Measurements from ENCODE around the gene KCNAB1. TPM values are rescaled to one million over a fixed set of nuclear protein-coding genes. Genes with fewer than 3 reads are reported as not detected.

KCNAB1 gene
- total and polyA plus RNA-seq, 2 donors (not counting 1 experiment from before 2014, with no cell fraction given) = not detected

GRCh38 chr3:156201411-156202405 is 81.3 kb downstream of the KCNAB1 start:
- DNase-seq (no peak), ATAC-seq (ENCODE audit: low read depth) (no peak)
- CTCF ChIA-PET = no interaction called here
- H3K9me3 Mint-ChIP-seq (ENCODE audit: insufficient read depth) = no peaks in the 10 kb centered on the region
- Histone ChIP-seq H3K4me2 (replicated peaks; ENCODE audit: low read depth, low read length, poor library complexity, severe bottlenecking) (no peak overlapping the region), H3K27ac (ENCODE audit: low read length in 2 of 2) (no peak overlapping the region), H3K4me1 (ENCODE audit: control insufficient read depth in 2 of 2, insufficient read depth in 2 of 2, low read length in 2 of 2) (no peaks in the 10 kb centered on the region), H3K9ac (ENCODE audit: low read length) (no peak overlapping the region), H4K20me1 (ENCODE audit: control insufficient read depth, insufficient read depth, low read length, poor library complexity, severe bottlenecking) (no peaks in the 10 kb centered on the region), H3K4me3 (ENCODE audit: control extremely low read depth in 1 of 5, extremely low read depth in 1 of 5, insufficient read depth in 1 of 5, low read depth in 2 of 5, low read length in 4 of 5) (no peak overlapping the region), H3K9me3 (ENCODE audit: control extremely low read depth in 1 of 3, control insufficient read depth in 2 of 3, insufficient read depth in 1 of 3, low read length in 2 of 3) (peaks cover 0 to 6% (median 0%) of the 10 kb centered on the region in 3 donors), H3K79me2 (ENCODE audit: control insufficient read depth, insufficient read depth, low read length) (no peaks in the 10 kb centered on the region), H3K27me3 (replicated peaks in 1 of 4; ENCODE audit: control extremely low read depth in 1 of 4, control insufficient read depth in 3 of 4, insufficient read depth in 4 of 4, low read length in 3 of 4) (peaks cover 0 to 5% (median 2%) of the 10 kb centered on the region in 4 experiments), H3K36me3 (replicated peaks in 1 of 2; ENCODE audit: control extremely low read depth in 1 of 2, control insufficient read depth in 1 of 2, extremely low read depth in 1 of 2, insufficient read depth in 2 of 2, low read length in 1 of 2) (no peaks in the 10 kb centered on the region), H2AFZ (ENCODE audit: insufficient read depth, low read depth, low read length, poor library complexity, severe bottlenecking) (no peak overlapping the region)
- H3K27me3 Mint-ChIP-seq = peaks cover 30% of the 10 kb centered on the region
- H3K4me1 Mint-ChIP-seq = no peaks in the 10 kb centered on the region
- WGBS (ENCODE audit: insufficient coverage) = 100% methylated on average over 7 of the region's 8 CpGs
- no peak for TF ChIP-seq CTCF (IDR thresholded peaks at IDR 0.05)
- intact Hi-C loops (cut with micrococcal nuclease) = no loop called here
- POLR2A ChIA-PET = no interaction called here
- no peak overlapping the region for H3K27ac Mint-ChIP-seq
- no peak overlapping the region for H3K4me3 Mint-ChIP-seq

- H3K4me3 Mint-ChIP-seq = no peak overlapping the region
- H3K27ac ChIP-seq (ENCODE audit: low read length in 2 of 2) = no peak overlapping the region
- intact Hi-C loops (cut with micrococcal nuclease) = no loop called here
- H3K9ac ChIP-seq (ENCODE audit: low read length) = no peak overlapping the region
- no peaks in the 10 kb centered on the region for H3K9me3 Mint-ChIP-seq (ENCODE audit: insufficient read depth)
- H3K4me2 ChIP-seq (replicated peaks; ENCODE audit: low read depth, low read length, poor library complexity, severe bottlenecking) = no peak overlapping the region
- H3K27me3 Mint-ChIP-seq = peaks cover 25% of the 10 kb centered on the region
- H3K27ac Mint-ChIP-seq = no peak overlapping the region
- no peaks in the 10 kb centered on the region for H3K4me1 Mint-ChIP-seq
- peaks cover 0 to 14% (median 1%) of the 10 kb centered on the region in 4 experiments for H3K27me3 ChIP-seq (replicated peaks in 1 of 4; ENCODE audit: control extremely low read depth in 1 of 4, control insufficient read depth in 3 of 4, insufficient read depth in 4 of 4, low read length in 3 of 4)
- no peaks in the 10 kb centered on the region for H3K36me3 ChIP-seq (replicated peaks in 1 of 2; ENCODE audit: control extremely low read depth in 1 of 2, control insufficient read depth in 1 of 2, extremely low read depth in 1 of 2, insufficient read depth in 2 of 2, low read length in 1 of 2)
- no peak for ATAC-seq (ENCODE audit: low read depth)
- H3K4me1 ChIP-seq (ENCODE audit: control insufficient read depth in 2 of 2, insufficient read depth in 2 of 2, low read length in 2 of 2) = no peaks in the 10 kb centered on the region
- POLR2A ChIA-PET = no interaction called here
- H2AFZ ChIP-seq (ENCODE audit: insufficient read depth, low read depth, low read length, poor library complexity, severe bottlenecking) = no peak overlapping the region
- no peaks in the 10 kb centered on the region for H3K79me2 ChIP-seq (ENCODE audit: control insufficient read depth, insufficient read depth, low read length)
- H4K20me1 ChIP-seq (ENCODE audit: control insufficient read depth, insufficient read depth, low read length, poor library complexity, severe bottlenecking) = no peaks in the 10 kb centered on the region
- CTCF ChIA-PET = no interaction called here
- no peak overlapping the region for H3K4me3 ChIP-seq (ENCODE audit: control extremely low read depth in 1 of 5, extremely low read depth in 1 of 5, insufficient read depth in 1 of 5, low read depth in 2 of 5, low read length in 4 of 5)
- TF ChIP-seq EZH2 (IDR thresholded peaks at IDR 0.05; ENCODE audit: borderline replicate concordance, insufficient read depth, low read depth, low read length, poor library complexity, severe bottlenecking) = no peak
- TF ChIP-seq CTCF (IDR thresholded peaks at IDR 0.05) = no peak
- DNase-seq = no peak
- no peaks in the 10 kb centered on the region for H3K9me3 ChIP-seq (ENCODE audit: control extremely low read depth in 1 of 3, control insufficient read depth in 2 of 3, insufficient read depth in 1 of 3, low read length in 2 of 3)
Measured at GRCh38 chr3:156206157-156206556, 85.8 kb downstream of the KCNAB1 start.

All from B cell (primary cell).